GM21737 (cell line): ENCODE data around the gene OCIAD2.
"Not testable (repeated sequence)": the region's sequence is repeated elsewhere in the genome, so short reads cannot be mapped to it uniquely, and the experiment has no call there.

Experiments
- ATAC-seq: cut with Tn5 transposase; IDR thresholded peaks from one replicate; pipeline ENCODE4 v1.9.1; 2021; ENCODE audit warnings: mild to moderate bottlenecking, moderate library complexity; ENCODE audit not compliant: unreplicated experiment

OCIAD2 gene, protein sequence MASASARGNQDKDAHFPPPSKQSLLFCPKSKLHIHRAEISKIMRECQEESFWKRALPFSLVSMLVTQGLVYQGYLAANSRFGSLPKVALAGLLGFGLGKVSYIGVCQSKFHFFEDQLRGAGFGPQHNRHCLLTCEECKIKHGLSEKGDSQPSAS

DNA sequence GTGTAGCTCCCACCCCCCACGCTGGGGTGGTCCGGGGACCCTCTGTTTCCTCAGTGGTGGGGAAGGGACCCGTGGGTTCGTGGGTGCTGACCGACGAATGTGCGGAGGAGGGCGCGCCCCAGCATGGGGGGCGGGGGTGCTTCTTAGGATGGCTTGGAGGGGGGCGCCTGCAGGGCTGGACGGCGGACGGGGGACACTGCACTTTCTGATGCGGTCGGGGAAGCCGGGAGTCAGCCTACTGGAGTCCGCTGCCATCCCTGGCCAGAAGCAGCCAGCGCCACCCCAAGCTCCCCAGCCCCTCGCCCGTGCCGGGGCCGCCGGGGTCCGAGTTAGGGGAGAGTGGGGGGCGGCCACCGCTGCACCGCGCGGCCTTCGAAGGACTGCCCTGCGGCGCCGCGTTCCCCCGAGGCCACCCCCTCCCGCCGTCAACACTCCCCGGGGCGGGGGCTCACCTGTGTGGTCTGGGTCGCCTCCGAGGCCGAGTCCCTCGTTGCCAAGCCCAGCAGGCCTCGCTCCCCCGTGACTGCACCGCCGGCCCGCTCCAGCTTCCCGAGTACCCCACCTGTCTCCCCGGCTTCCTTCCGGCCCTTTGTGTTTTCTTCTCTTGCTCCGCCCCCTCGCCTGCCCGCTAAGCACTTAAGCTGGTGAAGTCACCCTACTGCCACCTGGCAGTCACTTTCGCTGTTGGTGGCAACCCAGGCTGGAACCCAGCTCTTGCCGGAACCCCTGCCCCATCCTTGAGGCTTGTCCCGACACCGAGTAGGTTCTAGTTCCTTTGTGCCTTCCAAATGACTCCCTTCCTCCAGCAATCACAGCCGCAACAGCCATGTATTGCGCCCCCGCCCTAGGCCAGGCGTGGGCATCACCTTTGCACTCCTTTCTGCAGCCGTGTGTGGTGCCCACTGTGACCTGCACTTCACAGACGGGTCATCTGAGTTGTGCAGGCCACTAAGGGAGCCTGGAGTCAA, at the start of gene OCIAD2:
OCIAD2 (minus strand) TSS at position 569 of the 968 bp plus-strand sequence. CDS start 2,225 bp downstream, outside the sequence.
- ATAC-seq = peak; percentile 97

DNA sequence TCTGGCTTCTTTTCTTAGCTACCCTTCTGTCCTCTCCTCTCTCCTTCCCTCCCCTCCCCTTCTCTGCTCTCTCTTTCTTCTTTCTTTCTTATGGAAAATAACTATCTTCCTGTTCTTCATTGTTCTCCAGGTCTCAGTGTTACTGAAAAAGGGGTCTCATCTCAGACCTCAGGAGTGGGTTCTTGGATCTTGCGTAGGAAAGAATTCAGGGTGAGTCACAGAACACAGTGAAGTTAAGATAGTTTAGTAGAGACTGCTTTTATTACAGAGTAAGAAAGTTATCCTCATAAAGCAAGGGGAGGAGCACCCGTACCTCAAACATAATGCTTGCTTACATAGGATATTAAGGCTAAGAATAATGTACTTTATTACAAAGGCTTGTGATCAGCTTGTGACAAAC, 47.7 kb upstream of the OCIAD2 start:
- ATAC-seq = no peak

DNA sequence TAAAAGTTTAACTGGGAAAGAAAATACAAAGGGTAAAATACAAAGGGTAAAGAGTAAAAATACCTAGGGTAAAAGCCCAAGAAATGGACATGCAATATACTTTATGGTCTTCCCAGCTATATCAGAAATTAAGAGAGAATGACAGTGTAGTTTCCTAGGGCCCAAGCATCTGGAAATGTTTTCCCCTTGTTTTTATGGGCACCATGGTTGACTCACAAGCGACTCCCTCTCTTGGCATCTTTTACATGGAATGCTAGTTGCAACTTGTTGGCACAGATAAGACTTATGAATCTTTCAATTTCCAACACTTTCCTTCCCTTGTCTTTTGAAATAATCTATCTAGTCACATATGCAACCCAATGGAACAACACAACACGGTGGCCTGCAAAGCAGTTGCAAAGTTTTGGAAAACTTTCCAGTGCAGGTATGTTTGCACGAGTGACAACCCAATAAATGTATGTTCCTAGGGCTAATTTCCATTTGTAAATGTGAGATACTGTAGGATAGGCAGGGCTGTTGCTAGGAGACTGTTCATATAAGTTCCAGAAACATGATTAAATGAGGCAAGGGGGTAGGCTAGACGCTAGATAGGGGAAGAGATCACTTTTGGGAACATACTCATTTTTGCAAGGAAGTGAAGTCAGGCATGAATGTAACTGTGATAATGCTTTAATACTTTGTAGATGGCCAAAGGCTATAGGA, 43.1 kb upstream of the OCIAD2 start:
- ATAC-seq = no peak

DNA sequence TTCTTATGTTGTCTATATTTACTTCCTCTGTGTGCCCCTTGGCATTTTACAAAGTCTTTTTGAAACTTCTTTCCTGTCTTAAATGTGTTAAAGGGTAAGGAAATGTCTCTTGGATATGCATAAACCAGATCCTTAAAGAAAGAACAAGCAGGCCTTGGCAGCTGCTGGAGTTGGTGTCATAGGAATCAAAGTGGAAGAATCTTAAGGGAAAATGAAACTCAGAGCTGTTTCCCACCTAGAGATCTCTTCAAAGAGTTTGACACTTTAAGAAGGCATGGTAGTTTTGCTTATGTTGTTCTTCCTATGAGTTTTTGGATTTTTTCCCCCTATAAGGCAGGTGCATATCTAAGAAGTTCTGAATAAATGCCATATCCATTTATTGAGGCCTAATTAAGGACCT, 42.5 kb upstream of the OCIAD2 start:
- ATAC-seq = no peak

DNA sequence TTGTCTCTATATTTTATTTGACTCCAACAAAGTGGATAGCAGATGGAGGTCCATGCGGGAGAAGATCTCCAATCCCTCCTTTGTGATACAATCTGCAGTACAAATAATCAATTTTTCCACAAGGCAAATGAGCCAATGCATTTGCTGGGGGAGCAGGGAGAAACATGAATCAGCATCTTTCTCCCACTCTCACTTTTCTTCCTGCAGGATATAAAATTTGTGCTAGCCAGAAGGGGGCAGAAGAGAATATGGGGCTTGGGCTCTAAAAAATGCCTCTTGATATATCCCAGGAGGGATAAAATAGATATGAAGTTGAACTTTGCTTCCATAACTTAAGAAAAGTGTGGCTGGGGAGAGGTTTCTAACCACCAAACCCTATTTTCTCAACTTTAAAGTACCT, 41.2 kb upstream of the OCIAD2 start:
- ATAC-seq = no peak

DNA sequence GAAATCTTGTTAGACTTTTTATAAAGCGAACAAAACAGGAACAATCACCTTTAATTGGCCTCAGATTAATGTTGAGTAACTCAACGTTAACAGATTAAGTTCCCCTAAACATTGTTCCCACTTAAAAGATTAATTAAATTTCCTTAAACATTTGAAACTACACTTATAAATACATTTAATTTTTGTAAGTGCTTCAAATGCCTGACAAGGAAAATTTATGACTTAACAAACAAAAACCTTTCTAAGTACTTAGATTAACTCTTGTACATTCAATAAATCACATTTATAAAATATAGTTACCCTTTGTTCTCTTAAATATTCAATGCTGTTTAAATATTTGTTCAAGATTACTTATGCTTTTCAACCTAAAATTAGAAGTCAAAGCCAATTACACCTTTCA, 39.4 kb upstream of the OCIAD2 start:
- no peak for ATAC-seq

DNA sequence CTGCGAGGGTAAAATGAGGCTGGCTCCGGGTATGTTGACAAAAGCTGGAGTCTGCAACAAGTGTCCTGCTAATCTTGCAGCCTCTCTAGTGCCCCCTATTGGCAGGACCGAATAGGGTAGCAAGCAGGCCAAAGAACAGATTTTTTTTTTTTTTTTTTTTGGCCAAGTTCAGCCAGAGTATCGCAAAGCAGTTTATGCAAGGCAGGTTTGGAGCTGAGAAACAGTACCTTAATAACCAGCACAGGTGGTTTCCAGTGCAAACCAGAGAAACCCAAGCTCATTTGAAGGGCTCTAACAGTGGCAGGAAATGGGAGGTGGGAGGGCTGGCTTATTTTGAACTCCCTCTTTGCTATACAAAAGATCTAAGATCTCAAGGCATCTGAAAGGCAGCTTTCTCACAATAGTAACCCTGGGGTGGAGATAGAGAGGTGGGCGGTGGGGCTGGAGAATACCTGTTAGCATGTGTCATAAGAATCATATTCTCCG, 38.2 kb upstream of the OCIAD2 start:
- ATAC-seq = no peak

DNA sequence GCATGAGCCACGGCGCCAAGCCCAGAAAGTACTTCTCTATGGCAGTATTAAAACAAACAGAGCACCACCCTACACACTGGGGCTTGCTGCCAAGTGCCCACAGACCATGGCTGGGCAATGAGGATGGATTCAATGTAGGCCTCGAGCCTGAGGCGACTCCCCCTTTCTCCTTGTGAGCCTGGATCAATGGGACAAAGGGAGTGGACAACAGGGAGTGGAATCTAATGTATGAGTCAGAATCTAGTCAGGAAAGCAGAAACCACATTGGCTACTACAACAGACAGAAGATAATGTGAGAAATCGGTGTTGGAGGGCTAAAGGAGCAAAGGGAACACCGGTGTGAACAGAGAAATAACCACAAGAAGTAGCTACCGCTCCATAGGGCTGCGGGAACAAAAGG, 37.7 kb upstream of the OCIAD2 start:
- no peak for ATAC-seq

DNA sequence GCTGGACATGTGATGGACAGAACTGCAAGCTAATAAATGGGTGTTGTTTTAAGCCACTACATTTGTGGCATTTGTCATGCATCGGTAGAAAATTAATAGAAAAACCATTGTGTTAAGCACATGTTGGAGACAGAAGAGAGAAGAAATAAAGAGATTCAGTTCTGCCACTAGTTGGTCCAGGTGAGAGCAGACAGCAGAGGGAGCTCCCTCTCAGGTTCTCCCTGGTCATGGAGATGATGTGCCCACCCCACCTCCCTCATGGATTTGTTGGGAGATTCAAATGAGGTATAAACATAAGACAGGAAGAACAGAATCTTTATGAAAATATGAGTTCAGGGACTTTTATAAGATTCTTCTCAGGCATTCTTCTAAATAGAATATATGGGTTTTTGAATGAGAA, 36.8 kb upstream of the OCIAD2 start:
- ATAC-seq = no peak

DNA sequence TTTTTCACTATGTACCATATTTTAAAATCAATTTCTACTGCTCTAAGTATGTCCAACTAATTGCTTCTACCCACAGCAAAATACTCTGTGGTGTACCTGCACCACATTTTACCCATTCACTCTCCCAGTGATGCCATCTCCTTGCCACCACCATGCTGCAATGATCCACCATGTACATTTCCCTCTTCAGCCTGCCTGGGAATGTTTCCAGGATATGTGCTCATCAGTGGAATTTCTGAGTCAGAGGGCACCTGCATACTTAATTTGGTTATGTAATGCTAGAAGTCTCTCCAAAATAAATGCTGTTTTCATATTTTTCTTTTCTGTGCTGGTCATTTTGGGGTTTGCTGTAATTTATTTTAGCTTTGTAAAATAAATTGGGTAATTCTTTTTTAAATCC, 33.2 kb upstream of the OCIAD2 start:
- no peak for ATAC-seq

DNA sequence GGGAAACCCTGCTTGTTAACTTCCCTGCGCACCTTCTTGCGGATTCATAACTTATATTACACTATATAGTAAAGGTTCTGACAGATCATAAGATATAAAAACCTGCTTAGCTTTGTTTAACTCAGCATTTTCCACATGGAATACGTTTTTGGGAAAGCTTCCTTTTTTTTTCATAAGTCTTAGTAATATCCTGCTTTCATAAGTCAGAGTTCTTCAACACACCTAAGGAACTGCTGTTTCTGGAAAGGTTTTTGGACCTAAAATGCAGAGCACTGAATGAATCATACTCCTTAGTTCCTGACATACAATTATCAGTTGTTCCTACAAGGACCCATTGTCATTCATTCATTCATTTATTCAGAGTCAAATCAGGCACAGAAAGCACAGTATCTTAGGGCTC, 32.3 kb upstream of the OCIAD2 start:
- no peak for ATAC-seq

DNA sequence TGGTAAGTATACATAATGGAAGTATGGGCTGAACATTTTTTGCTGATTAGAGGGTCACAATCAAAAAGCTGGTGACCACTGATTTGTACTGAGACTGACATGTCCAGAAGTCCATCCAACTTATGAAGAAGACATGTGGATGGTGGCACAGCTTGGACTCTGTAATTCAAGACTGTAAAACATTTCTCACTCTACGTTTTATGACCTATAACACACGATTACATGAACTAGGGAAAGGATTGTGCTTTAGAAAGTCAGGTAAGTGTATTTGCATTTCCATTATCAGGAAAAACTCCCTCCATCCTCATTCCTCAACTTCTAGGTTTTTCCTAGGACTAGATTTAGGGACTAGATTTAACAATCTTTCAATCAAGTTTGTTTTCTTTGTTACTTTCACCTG, 30.5 kb upstream of the OCIAD2 start:
- no peak for ATAC-seq

DNA sequence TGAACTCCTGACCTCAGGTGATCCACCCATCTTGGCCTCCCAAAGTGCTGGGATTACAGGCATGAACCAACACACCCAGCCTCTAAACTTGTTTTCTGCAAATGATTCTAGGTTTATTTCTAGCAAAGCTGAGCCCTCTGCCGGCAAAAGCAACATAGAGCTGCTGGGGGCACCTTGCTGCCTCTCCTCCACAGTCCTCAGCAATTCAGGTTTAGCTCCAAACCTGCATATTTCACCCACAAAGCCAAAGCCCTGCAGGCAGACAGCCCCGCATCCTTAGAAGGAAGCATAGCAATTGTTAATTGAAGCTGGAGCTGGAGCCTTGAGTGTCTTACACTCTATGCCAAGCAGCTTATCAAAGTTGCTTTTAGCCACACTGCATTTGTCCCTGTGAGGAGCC, 24.9 kb upstream of the OCIAD2 start:
- no peak for ATAC-seq

DNA sequence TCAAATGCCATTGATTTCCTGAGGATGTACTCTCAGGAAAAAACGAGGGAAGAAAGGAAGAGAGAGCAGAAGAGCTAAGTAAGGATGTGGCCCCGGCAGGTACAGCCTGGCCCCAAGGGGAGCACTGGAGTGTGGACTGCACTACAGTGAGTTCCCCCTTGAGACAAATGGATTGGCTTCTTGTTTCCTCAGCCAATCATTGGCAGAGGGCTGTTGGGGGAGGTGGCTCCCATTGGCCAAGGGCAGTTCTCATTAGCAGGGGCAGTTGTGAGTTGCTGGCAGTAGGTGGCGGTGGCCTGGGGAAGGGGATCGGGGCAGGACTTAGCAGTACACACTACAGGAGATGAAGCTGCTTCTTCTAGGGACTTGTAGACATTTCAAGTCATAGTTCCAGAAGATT, 24.1 kb upstream of the OCIAD2 start:
- no peak for ATAC-seq

DNA sequence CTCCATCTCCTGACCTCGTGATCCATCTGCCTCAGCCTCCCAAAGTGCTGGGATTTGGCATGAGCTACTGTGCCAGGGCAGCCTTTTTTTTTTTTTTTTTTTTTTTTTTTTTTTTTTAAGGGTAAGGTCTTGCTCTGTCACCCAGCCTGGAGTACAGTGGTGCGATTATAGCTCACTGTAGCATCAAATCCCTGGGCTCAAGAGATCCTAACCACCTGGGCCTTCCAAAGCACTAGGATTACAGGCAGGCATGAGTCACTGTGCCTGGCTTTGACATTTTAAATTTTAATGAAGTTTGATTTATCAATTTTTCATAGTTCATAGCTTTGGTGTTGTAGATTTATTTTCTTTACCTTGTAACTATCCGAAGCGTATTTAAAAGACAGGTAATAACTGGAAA, 17.8 kb upstream of the OCIAD2 start:
- no peak for ATAC-seq

DNA sequence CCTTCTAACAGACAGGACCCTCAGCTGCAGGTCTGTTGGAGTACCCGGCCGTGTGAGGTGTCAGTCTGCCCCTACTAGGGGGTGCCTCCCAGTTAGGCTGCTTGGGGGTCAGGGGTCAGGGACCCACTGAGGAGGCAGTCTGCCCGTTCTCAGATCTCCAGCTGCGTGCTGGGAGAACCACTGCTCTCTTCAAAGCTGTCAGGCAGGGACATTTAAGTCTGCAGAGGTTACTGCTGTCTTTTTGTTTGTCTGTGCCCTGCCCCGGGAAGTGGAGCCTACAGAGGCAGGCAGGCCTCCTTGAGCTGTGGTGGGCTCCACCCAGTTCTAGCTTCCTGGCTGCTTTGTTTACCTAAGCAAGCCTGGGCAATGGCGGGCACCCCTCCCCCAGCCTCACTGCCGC, 16.5 kb upstream of the OCIAD2 start:
- ATAC-seq = not testable (repeated sequence)

DNA sequence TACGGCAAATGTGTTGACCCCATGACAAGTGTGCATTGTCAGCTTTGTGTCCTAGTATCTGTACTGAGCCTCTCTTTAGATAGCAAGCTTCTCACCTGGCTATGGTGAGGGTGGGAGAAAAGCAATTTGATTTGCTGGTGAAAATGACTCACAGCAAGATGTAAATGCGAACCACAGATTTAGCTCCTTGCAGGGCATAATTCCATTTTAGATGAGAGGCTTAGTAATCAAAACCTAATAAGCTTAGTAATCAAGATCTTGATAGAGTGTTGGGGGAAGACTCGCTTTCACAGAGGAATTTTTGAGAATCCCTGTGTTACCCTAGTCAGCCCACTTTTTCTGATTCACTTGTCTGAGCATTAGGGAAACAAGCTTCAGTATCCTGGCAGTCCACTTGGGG, 7.7 kb upstream of the OCIAD2 start:
- ATAC-seq = no peak

DNA sequence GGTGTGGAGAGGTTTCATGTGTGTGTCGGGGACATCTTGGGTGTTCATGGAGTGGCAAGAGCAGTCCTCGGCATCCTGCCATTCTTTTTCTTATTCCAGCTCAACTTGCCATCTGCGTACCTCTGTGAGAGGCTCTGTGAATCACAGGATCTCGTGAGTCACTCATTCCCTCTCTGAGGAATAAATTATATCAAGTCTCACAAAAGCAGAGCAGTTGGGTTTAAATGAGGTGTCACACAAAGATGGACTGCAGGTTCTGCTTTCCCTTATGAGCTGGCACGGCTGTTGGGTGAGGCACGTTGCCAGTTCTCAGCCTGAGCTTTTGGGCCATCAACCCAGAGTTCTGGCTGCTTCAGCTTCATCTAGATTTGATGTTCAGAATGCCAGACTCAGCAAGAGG, 6.8 kb upstream of the OCIAD2 start:
- no peak for ATAC-seq

DNA sequence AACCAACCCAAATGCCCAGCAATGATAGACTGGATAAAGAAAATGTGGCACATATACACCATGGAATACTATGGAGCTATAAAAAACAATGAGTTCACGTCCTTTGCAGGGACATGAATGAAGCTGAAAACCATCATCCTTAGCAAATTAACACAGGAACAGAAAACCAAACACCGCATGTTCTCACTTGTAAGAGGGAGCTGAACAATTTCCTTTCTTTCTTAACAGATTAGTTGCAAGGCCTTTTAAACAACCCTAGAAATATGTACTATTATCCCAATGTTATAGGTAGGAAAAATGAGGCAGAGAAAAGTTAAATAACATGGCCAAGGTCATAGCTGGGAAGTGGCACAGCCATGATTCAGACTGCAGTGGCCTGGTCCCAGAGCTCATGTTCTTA, 5.8 kb upstream of the OCIAD2 start:
- no peak for ATAC-seq

DNA sequence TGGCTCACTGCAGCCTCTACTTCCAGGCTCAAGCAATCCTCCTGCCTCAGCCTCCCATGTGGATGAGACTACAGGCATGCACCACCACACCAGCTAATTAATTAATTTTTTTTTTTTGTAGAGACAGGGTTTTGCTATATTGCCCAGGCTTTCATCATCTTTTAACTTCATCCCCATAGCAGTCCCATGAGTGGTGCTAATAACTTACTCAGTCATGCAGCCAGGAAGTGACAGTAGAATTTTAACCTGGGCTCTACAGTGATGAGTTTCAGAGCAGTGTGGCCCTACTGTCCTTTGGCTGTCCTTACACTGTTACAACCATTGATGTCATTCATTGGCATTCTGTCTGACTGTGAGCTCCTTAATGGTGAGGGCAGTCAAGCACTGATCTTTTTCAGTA, 3.9 kb upstream of the OCIAD2 start:
- ATAC-seq = no peak

DNA sequence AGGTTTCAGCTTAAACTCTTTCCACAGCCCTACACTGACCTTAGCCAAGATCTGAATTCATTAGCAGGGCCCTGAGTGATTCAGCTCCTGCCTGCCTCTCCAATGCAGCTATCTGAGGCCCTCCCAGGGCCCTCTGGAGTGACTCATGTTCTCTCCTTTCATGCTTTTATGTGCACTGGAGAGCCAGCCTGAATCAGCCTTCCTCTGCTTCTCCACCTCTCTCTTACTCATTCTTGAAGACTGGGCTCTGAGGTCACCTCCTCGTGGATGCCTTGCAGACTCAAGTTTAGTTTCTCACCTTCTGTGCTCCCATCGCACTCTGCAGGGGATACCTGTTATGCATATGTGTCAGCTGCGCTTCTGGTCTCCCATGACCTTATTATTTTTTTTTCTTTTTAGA, 3.1 kb upstream of the OCIAD2 start:
- no peak for ATAC-seq

DNA sequence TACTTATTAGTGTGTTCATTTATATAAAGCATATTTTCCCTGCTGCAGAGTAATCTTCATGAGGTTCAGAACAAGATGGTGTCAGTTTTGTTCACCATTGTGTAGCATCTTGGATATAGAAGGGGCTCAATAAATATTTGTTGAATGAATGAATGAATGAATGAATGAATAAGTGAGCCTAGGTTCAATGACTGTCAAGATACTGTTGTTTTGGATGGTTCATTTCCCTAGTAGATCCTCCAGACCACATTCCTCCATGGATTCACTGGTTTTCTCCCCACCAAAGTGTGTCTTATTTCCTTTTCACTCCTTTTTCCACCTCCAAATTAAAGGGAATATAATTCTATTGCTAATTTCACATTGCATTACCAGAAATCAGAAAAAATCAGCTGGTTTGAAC, 2.1 kb upstream of the OCIAD2 start:
- ATAC-seq = no peak
